Frontal cortex (tissue), 4 donors: ENCODE measurements around the gene PPP2R3A. TPM values are rescaled to one million over a fixed set of nuclear protein-coding genes. Genes with fewer than 3 reads are reported as not detected.

Experiments used
- DNase-seq, 2 donors: peaks; one replicate each; pipeline ENCODE4 v3.0.0; 2012; ENCODE audit warnings: low spot score in 2 of 2
- FAIRE-seq: peaks from 2 replicates; lab custom pipeline; 2012; peaks lifted over from hg19 to GRCh38; lab: Jason Lieb, UNC
- total RNA-seq: library from RNA; depleted of rRNA; stranded (reverse); fragments of >200 nt; gene quantifications from one replicate; pipeline ENCODE4 v1.2.3, GENCODE V29; 2014
- donor health status: control.
- donor health status: control.
- donor health status: control.

Gene PPP2R3A
- total RNA-seq, 1 donor from 2014 or later: 36.3 TPM

GRCh38 chr3:135967867-135968266 is 2.3 kb downstream of the PPP2R3A start:
- DNase-seq (no peak), FAIRE-seq (no peak)

GRCh38 chr3:135970506-135971116 is 5.1 kb downstream of the PPP2R3A start:
- FAIRE-seq (peak; percentile 84), DNase-seq (peak; percentile 15 to 56)

- no peak for FAIRE-seq
- no peak for DNase-seq
Observed at GRCh38 chr3:135973841-135974240, 8.3 kb downstream of the PPP2R3A start.

- no peak for FAIRE-seq
- no peak for DNase-seq
Observed at GRCh38 chr3:135975053-135975452, 9.5 kb downstream of the PPP2R3A start.

GRCh38 chr3:135975536-135975935 is 10.0 kb downstream of the PPP2R3A start:
- FAIRE-seq (no peak), DNase-seq (no peak)

GRCh38 chr3:135980343-135980742 is 14.8 kb downstream of the PPP2R3A start:
- no peak for FAIRE-seq

GRCh38 chr3:135981701-135982403 is 16.3 kb downstream of the PPP2R3A start:
- FAIRE-seq (no peak), DNase-seq (no peak)

More at GRCh38 chr3:135980343-135980742, 14.8 kb downstream of the PPP2R3A start:
- DNase-seq: no peak

- DNase-seq: no peak
- FAIRE-seq: no peak
Observed at GRCh38 chr3:135982404-135982761, 16.9 kb downstream of the PPP2R3A start.

- DNase-seq (no peak), FAIRE-seq (no peak)
Observed at GRCh38 chr3:135982922-135983581, 17.5 kb downstream of the PPP2R3A start.

- no peak for DNase-seq
- FAIRE-seq: no peak
Observed at GRCh38 chr3:135987661-135988060, 22.1 kb downstream of the PPP2R3A start.

GRCh38 chr3:135989242-135989641 is 23.7 kb downstream of the PPP2R3A start:
- no peak for FAIRE-seq
- no peak for DNase-seq

GRCh38 chr3:135990903-135991302 is 25.4 kb downstream of the PPP2R3A start:
- no peak for FAIRE-seq
- no peak for DNase-seq

GRCh38 chr3:135991621-135992020 is 26.1 kb downstream of the PPP2R3A start:
- FAIRE-seq (no peak), DNase-seq (no peak)

- DNase-seq: no peak
Observed at GRCh38 chr3:135992072-135992471, 26.5 kb downstream of the PPP2R3A start.

GRCh38 chr3:135994708-135995337 is 29.3 kb downstream of the PPP2R3A start:
- DNase-seq: no peak
- FAIRE-seq: no peak

More at GRCh38 chr3:135992072-135992471, 26.5 kb downstream of the PPP2R3A start:
- peak; percentile 68 for FAIRE-seq

- FAIRE-seq: no peak
Observed at GRCh38 chr3:135995766-135996165, 30.2 kb downstream of the PPP2R3A start.

GRCh38 chr3:135997554-135998320 is 32.2 kb downstream of the PPP2R3A start:
- FAIRE-seq: no peak
- DNase-seq: no peak

More at GRCh38 chr3:135995766-135996165, 30.2 kb downstream of the PPP2R3A start:
- no peak for DNase-seq

- DNase-seq (no peak), FAIRE-seq (no peak)
Observed at GRCh38 chr3:136008221-136008620, 42.7 kb downstream of the PPP2R3A start.

GRCh38 chr3:136008732-136009470 is 43.4 kb downstream of the PPP2R3A start:
- FAIRE-seq (no peak), DNase-seq (no peak)
